ENCODE results near the gene DNAH8. TPM values are rescaled to one million over a fixed set of nuclear protein-coding genes. Genes with fewer than 3 reads are reported as not detected.
"Not testable (repeated sequence)": the region's sequence is repeated elsewhere in the genome, so short reads cannot be mapped to it uniquely, and the experiment has no call there.

DNAH8 gene
- total and polyA plus RNA-seq, 2 experiments from 2014 or later = 0.03 to 0.15 TPM

GRCh38 chr6:38915205-38915925, 200.3 kb downstream of the DNAH8 start:
- Histone ChIP-seq H3K9me2 (replicated peaks; ENCODE audit: insufficient read depth) (no peaks in the 10 kb centered on the region), H3K4me1 (ENCODE audit: insufficient read depth) (no peaks in the 10 kb centered on the region), H3K27ac (no peak overlapping the region), H3K36me3 (replicated peaks; ENCODE audit: insufficient read depth, low read depth) (no peaks in the 10 kb centered on the region), H3K79me2 (no peaks in the 10 kb centered on the region), H3K4me2 (no peak overlapping the region), H2AFZ (no peak overlapping the region), H3K9me3 (ENCODE audit: low read depth) (no peaks in the 10 kb centered on the region), H3K4me3 (no peak overlapping the region), H3K27me3 (no peaks in the 10 kb centered on the region), H4K20me1 (ENCODE audit: insufficient read depth, poor library complexity, severe bottlenecking) (no peaks in the 10 kb centered on the region)
- no peak for DNase-seq (ENCODE audit: low spot score)
- TF ChIP-seq EZH2 (IDR thresholded peaks at IDR 0.05; ENCODE audit: borderline replicate concordance) (no peak), EZH2phosphoT487 (IDR thresholded peaks at IDR 0.05; ENCODE audit: low read depth, severe bottlenecking, unreplicated experiment) (no peak), CTCF (IDR thresholded peaks at IDR 0.05; ENCODE audit: poor library complexity) (no peak)
- WGBS (ENCODE audit: low lambda C conversion rate, missing lambda C conversion rate) = 94% methylated on average over 2 of the region's 2 CpGs

- H3K9me3 ChIP-seq (ENCODE audit: low read depth); H3K27ac ChIP-seq; H2AFZ ChIP-seq; H3K4me1 ChIP-seq (ENCODE audit: insufficient read depth); DNase-seq (ENCODE audit: low spot score); H3K9me2 ChIP-seq (replicated peaks; ENCODE audit: insufficient read depth); H4K20me1 ChIP-seq (ENCODE audit: insufficient read depth, poor library complexity, severe bottlenecking); H3K4me2 ChIP-seq; H3K36me3 ChIP-seq (replicated peaks; ENCODE audit: insufficient read depth, low read depth); H3K27me3 ChIP-seq; H3K79me2 ChIP-seq; H3K4me3 ChIP-seq: not testable (repeated sequence)
- 86% methylated on average over 8 of the region's 8 CpGs for WGBS (ENCODE audit: low lambda C conversion rate, missing lambda C conversion rate)
Observed at GRCh38 chr6:38921540-38921939, 206.4 kb downstream of the DNAH8 start.

GRCh38 chr6:38924791-38925509, 209.8 kb downstream of the DNAH8 start:
- Histone ChIP-seq H4K20me1 (ENCODE audit: insufficient read depth, poor library complexity, severe bottlenecking) (no peaks in the 10 kb centered on the region), H3K9me2 (replicated peaks; ENCODE audit: insufficient read depth) (no peaks in the 10 kb centered on the region), H3K4me3 (no peak overlapping the region), H3K27me3 (no peaks in the 10 kb centered on the region), H3K4me2 (no peak overlapping the region), H3K79me2 (no peaks in the 10 kb centered on the region), H2AFZ (no peak overlapping the region), H3K4me1 (ENCODE audit: insufficient read depth) (no peaks in the 10 kb centered on the region), H3K27ac (no peak overlapping the region), H3K36me3 (replicated peaks; ENCODE audit: insufficient read depth, low read depth) (no peaks in the 10 kb centered on the region), H3K9me3 (ENCODE audit: low read depth) (no peaks in the 10 kb centered on the region)
- 93% methylated on average over 7 of the region's 7 CpGs for WGBS (ENCODE audit: low lambda C conversion rate, missing lambda C conversion rate)
- TF ChIP-seq EZH2phosphoT487 (IDR thresholded peaks at IDR 0.05; ENCODE audit: low read depth, severe bottlenecking, unreplicated experiment) (no peak), EZH2 (IDR thresholded peaks at IDR 0.05; ENCODE audit: borderline replicate concordance) (no peak), CTCF (IDR thresholded peaks at IDR 0.05; ENCODE audit: poor library complexity) (no peak)
- DNase-seq (ENCODE audit: low spot score) = no peak

- no peak overlapping the region for H3K4me2 ChIP-seq
- 84% methylated on average over 5 of the region's 5 CpGs for WGBS (ENCODE audit: low lambda C conversion rate, missing lambda C conversion rate)
- TF ChIP-seq EZH2 (IDR thresholded peaks at IDR 0.05; ENCODE audit: borderline replicate concordance) (no peak), EZH2phosphoT487 (IDR thresholded peaks at IDR 0.05; ENCODE audit: low read depth, severe bottlenecking, unreplicated experiment) (no peak), CTCF (IDR thresholded peaks at IDR 0.05; ENCODE audit: poor library complexity) (no peak)
- H4K20me1 ChIP-seq (ENCODE audit: insufficient read depth, poor library complexity, severe bottlenecking) = no peaks in the 10 kb centered on the region
- no peak overlapping the region for H2AFZ ChIP-seq
- no peak overlapping the region for H3K4me3 ChIP-seq
- H3K27ac ChIP-seq = no peak overlapping the region
- H3K9me3 ChIP-seq (ENCODE audit: low read depth) = no peaks in the 10 kb centered on the region
- H3K79me2 ChIP-seq = no peaks in the 10 kb centered on the region
- no peaks in the 10 kb centered on the region for H3K27me3 ChIP-seq
- H3K9me2 ChIP-seq (replicated peaks; ENCODE audit: insufficient read depth) = no peaks in the 10 kb centered on the region
- no peaks in the 10 kb centered on the region for H3K36me3 ChIP-seq (replicated peaks; ENCODE audit: insufficient read depth, low read depth)
- H3K4me1 ChIP-seq (ENCODE audit: insufficient read depth) = no peaks in the 10 kb centered on the region
- no peak for DNase-seq (ENCODE audit: low spot score)
Observed at GRCh38 chr6:38929560-38929959, 214.4 kb downstream of the DNAH8 start.
